Ramos (cell line): ENCODE data around the gene VAPB.

ENCODE experiments used
- in situ Hi-C: fragments of 300-500 bp; cut with MboI; formaldehyde crosslinking; loops from one replicate; pipeline ENCODE4 v1.14.3; 2022; ENCODE audit warnings: low sequenced_read_pairs; ENCODE audit not compliant: unreplicated experiment

Gene VAPB

GRCh38 chr20:58377766-58378401 lies 11.1 kb upstream of the VAPB start:
- in situ Hi-C loops: no loop called here

DNA sequence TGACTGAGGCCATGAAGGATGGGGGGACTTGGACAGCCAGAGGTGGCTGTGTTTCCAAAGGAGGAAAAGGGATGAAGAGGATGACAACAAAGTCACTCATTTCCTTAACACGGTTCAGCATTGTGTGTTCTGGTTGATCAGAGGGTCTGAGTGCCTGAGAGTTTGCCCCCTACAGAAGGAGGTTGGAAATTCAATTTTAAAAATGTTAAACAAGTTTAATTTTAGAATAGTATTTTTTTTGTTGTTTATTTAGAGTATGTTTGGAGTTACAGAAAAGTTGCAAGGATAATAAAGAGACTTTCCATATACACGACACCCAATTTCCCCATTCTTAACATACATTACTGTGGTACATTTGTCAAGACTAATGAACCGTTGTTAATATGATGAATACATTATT lies 10.3 kb upstream of the VAPB start:
- in situ Hi-C loops: no loop called here

GRCh38 chr20:58381627-58382026 lies 7.4 kb upstream of the VAPB start:
- in situ Hi-C loops: no loop called here

- in situ Hi-C loops: no loop called here
These were observed 6.9 kb upstream of the VAPB start for GRCh38 chr20:58382096-58382495.

DNA sequence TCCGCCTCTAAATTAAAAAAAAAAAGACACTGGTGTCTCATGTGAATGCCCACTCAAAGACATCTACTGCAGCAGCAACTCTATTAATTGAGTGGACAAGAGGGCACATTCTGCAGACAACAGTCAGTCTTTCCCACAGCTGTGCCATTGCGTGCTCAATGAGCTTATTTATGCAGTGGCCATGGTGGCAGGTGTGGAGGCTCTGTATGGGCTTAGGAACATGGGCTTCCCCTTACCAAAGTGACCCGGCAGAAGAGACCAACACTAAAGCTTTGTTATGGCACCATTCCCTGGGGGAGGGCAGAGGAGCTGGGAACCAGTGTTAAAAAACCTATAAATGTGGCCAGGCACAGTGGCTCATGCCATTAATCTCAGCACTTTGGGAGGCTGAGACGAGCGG lies 4.2 kb upstream of the VAPB start:
- in situ Hi-C loops: no loop called here

DNA sequence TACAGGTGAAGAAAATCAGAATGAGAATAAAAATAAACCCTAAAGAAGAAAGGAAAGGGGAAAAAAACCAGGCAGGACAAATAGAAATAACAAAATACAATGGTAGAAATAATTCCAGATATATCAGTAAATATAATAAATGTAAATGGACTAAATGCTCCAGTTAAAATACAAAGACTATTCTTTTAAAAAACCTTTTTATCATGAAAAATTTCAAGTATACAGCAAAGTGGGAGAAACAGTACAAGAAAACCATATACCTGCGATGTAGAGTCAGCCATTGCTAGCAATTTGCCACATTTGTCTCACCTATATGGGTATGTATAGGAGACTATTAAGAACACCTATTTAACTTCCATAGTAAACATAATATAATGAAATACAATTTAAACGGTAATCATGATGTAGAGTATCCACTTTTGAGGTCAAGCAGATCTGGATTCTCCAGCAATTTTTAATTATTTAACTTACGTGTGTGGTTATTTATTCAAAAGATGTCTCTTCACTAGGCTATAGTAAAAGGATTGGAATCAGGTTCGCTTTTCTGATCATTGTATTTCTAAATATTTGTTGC lies 914 bp upstream of the VAPB start:
- in situ Hi-C loops: no loop called here

- in situ Hi-C loops: no loop called here
These were observed 417 bp downstream of the VAPB start for GRCh38 chr20:58389324-58389967.

DNA sequence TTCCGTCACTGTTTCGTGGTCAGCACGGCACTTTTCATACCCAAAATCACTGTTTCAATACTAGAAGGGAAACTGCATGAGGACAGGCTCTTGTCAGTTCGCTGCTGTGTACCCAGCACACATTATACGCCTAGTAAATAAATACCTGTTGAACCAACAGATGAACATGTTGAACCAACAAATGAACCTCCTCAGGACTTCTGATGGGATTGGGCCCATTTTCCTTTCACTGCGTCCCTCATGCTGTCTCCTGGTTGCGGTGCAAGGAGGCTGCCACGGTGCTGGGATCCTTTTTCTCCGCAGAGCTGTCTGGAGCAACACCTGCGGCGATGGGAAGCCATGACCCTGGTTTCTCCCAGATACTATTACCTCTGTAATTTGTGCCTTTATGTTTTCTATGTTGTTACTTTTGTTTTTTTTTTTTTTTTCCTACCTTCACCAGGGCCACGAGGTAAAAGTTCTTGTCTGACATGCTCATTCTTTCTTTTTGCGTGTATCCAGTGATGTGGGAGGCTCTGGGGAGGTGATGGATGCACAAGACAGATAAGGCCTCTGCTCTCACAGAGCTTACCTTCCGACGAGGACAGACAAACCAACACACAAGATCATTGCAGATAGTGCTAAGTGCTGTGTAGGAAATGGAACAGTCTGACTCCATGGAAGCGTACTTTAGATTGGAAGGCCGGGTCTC lies 1.1 kb downstream of the VAPB start:
- in situ Hi-C loops: no loop called here

DNA sequence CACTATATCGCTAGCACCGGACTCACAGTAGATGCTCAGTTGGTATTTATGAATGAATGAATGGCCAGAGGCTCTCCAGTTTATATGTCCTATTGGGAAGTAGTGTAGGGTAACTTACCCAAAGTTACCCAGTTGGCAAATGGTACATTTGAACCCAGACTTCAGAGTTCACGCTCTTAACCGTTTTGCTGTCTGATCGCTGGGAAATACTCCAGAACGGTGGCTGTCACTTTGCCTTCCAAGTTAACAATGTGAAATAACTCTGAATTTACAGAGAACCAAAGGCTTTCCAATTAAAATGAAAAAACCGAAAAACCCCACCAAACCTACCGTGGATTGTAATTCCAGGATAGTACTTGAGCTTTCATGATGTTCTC lies 1.6 kb downstream of the VAPB start:
- in situ Hi-C loops: no loop called here

DNA sequence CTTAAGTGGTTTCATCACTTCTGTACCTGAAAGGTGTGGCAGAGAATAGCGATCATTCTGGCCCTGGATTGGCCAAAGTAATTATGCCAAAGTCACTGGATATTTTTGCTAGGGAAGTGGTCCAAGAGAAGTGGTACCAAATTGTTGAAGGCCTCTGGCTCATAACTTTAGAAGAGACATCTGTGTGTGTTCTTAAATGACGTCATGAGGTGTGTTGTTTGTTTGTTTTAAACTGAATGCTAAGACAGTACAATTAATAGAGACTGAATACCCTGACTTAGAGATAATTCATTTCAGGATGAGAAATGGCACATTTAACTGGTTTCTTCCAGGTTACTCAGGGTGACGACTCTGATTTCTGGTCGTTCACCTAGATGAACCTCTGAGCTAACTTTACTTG lies 3.3 kb downstream of the VAPB start:
- in situ Hi-C loops: no loop called here

DNA sequence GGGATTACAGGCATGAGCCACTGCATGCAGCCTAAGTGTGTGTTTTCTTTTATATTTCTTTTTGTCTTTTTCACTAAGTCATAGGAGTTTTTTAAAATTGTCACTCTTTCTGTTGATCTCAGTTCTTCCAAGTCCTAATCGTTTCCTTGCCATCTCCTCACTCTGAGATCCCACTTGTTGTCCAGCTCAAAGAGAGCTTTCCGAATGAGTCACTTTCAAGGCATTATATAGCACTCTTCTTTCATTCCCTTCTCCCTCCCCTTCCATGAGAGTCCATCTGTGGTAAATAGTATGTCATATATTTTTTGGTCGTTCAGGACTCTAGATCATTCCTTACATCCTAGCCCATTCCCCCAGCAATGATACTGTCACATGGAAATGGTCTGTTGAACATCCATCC lies 4.3 kb downstream of the VAPB start:
- in situ Hi-C loops: no loop called here

DNA sequence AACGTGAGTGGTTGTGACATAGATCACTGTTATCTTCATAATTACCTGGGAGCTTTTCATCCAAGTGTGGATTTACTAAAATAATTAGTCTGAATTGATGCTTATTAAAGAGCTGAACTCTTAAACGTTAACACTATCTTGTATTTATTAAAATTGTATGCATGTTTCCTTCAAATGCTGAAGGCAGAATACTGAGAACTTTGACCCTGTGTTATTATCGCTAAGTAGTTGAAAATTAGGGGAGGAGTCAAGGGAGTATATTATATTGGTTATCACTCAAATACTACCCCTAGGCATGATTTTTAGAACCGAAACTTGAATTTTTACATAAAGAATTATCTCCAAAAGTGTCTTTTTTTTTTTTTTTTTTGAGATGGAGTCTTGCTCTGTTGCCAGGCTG lies 5.8 kb downstream of the VAPB start:
- in situ Hi-C loops: no loop called here

DNA sequence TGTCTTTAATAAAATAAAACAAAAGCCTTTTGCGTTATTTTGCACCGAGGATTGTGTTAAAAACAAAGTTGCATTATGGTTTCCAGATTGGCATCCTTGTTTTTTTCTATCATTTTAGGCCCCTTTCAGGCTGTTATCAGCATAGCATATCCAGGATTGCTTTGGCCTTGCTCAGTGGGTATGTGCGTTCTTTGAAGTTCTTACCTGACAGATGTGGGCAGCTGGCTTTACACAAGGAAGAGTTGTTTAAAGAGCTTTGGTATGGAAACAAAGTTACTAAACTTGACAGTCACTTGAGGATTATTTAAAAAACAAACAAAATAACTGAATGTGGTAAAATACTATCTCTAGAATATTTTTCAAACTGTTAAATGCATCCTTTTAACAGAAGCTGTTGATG lies 6.6 kb downstream of the VAPB start:
- in situ Hi-C loops: no loop called here

GRCh38 chr20:58397429-58397828 lies 8.4 kb downstream of the VAPB start:
- in situ Hi-C loops: no loop called here

GRCh38 chr20:58398254-58398653 lies 9.2 kb downstream of the VAPB start:
- in situ Hi-C loops: no loop called here

- in situ Hi-C loops: no loop called here
These were observed 10.9 kb downstream of the VAPB start for GRCh38 chr20:58399926-58400325.

DNA sequence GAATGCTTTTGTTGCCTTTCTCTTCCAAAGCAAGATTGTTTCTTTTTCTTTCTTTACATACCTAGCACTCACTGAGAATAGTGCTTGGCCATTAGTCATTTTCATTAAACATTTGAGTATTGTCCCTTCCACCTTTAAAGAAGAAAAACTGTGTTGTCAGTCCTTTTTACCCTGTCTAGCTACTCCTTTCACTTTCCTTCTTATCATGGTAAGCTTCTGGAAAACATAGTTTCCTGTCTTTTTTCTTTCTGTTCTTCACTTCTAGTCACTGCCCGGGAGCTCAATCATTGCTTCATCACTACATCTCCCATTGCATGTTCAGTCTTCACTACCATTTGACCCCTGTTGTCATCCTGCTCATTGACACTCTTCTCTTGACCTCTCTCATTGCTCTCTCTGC lies 12.1 kb downstream of the VAPB start:
- in situ Hi-C loops: no loop called here

DNA sequence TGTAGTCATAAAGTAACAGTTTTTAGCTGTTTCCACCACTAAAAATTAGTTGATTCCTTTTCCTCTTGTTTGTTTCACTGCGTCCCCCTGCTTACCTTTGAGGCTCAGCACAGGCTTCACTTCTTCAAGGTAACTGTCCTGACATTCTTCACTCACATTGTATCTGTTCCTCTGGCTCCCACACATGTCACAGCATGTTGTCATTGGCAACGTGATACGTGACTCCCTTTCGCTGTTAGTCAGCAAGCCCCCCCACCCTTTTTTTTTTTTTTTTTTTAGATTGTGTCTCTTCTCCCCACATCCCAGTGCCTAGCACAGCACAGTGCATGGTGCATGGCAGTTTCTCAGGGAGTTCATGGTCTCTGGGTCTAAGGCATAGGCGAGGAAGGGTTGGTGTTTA lies 13.3 kb downstream of the VAPB start:
- in situ Hi-C loops: no loop called here

DNA sequence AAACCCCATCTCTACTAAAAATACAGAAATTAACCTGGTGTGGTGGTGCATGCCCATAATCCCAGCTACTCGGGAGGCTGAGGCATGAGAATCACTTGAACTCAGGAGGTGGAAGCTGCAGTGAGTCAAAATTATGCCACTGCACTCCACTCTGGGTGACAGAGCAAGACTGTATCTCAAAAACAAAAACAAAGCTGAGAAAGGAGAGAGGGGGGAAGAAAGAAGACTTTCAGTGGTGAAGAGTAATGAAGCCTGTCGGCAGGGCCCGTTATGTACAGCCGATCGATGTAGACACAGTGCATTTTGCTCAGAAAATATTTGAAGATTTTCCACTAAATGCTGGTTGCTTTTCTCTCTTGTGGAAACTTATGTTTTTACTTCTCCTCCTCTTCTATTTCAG lies 13.8 kb downstream of the VAPB start:
- in situ Hi-C loops: no loop called here

- in situ Hi-C loops: no loop called here
These were observed 14.2 kb downstream of the VAPB start for GRCh38 chr20:58403272-58403671.

DNA sequence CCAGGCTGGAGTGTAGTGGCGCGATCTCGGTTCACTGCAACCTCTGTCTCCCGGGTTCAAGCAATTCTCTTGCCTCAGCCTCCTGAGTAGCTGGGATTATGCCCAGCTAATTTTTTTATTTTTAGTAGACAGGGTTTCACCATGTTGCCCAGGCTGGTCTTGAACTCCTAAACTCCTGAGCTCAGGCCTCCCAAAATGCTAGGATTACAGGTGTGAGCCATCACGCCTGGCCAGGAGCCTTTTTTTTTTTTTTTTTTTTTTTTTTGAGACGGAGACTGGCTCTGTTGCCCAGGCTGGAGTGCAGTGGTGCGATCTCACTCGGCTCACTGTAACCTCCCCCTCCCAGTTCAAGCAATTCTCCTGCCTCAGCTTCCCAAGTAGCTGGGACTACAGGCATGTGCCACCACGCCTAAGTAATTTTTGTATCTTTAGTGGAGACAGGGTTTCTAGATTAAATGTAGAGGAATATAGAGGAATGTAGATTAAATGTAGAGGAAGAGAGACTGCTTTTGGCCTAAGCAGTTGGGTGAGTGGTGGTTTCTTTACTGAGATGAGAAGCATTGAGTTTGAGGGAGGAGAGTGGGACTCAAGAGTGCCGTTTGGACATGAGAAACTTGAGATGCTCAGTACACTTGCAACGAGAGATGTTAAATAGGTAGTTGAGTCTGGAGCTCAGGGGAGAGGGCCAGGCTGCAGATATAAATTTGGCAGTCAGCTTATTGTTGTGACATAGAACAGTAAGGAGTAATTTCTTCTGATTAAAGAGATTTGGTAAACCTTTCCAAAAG lies 16.7 kb downstream of the VAPB start:
- in situ Hi-C loops: no loop called here
